ENCODE data around the gene KLHL6.
"Not testable (repeated sequence)": the region's sequence is repeated elsewhere in the genome, so short reads cannot be mapped to it uniquely, and the experiment has no call there.

The KLHL6 gene

DNA sequence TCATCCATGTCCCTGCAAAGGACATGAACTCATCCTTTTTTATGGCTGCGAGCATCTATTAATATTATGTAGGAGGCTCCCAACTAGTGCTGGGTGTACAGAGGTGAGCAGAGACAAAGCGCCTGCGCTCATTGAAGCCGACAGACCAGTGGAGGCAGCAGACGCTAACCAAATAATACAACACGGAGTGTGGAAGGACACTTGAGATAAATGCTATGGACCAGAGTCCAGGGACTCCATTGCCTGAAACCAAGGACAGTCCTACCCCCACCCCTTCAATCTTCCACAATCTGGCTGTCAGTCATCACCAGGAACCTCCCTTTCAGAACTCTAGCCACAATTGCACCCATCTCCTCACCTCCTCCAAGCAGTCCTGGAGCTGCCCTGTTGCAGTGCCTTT is 41.5 kb downstream of the KLHL6 start:
- H3K4me1 ChIP-seq (ENCODE audit: insufficient read depth, low read length): no peaks in the 10 kb centered on the region
- no peak overlapping the region for H3K9ac ChIP-seq (ENCODE audit: low read depth, low read length)
- no peaks in the 10 kb centered on the region for H3K36me3 ChIP-seq (ENCODE audit: insufficient read depth, low read length)
- H3K9me3 ChIP-seq (ENCODE audit: control insufficient read depth, insufficient read depth, low read length): no peaks in the 10 kb centered on the region

DNA sequence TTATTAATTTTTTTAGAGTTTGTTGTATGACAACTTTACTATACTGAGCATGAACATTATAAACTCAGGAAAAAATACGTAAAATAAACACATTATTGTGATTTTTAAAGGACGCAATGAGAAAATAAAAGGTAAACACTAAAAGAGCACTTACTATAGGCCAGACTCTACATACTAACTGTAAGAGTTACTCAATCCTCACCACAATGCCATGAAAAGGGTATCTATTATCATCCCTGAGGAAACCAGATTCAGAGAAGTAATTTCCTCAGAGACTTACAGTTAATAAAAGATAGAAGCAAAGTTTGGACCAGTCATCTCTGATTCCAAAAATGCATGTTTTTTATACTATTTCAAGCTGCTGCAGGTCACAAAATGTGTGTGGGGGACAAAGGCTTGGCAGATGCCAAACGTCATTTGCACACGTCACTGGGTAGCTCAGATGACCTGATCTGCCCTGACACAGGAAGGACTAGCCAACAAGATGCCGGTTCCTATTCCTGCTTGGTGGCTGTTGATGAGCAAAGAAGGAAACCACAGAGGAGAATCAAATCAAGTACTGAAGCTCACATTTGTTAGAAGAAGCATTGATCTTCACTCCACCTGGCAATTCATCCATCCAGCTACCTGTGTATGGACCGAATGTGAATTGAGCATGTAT is 42.3 kb downstream of the KLHL6 start:
- Histone ChIP-seq H3K9me3 (ENCODE audit: control insufficient read depth, insufficient read depth, low read length) (no peaks in the 10 kb centered on the region), H3K36me3 (ENCODE audit: insufficient read depth, low read length) (no peaks in the 10 kb centered on the region), H3K9ac (ENCODE audit: low read depth, low read length) (no peak overlapping the region), H3K4me1 (ENCODE audit: insufficient read depth, low read length) (no peaks in the 10 kb centered on the region)

- not testable (repeated sequence) for H3K9ac ChIP-seq (ENCODE audit: low read depth, low read length); H3K36me3 ChIP-seq (ENCODE audit: insufficient read depth, low read length)
Measured at GRCh38 chr3:183511286-183512131, 44.0 kb downstream of the KLHL6 start.

GRCh38 chr3:183508821-183509220 is 46.7 kb downstream of the KLHL6 start:
- Histone ChIP-seq H3K36me3 (ENCODE audit: insufficient read depth, low read length) (no peaks in the 10 kb centered on the region), H3K9ac (ENCODE audit: low read depth, low read length) (no peak overlapping the region), H3K4me1 (ENCODE audit: insufficient read depth, low read length) (no peaks in the 10 kb centered on the region), H3K9me3 (ENCODE audit: control insufficient read depth, insufficient read depth, low read length) (no peaks in the 10 kb centered on the region)

More at GRCh38 chr3:183511286-183512131, 44.0 kb downstream of the KLHL6 start:
- H3K9me3 ChIP-seq (ENCODE audit: control insufficient read depth, insufficient read depth, low read length); H3K4me1 ChIP-seq (ENCODE audit: insufficient read depth, low read length): not testable (repeated sequence)

DNA sequence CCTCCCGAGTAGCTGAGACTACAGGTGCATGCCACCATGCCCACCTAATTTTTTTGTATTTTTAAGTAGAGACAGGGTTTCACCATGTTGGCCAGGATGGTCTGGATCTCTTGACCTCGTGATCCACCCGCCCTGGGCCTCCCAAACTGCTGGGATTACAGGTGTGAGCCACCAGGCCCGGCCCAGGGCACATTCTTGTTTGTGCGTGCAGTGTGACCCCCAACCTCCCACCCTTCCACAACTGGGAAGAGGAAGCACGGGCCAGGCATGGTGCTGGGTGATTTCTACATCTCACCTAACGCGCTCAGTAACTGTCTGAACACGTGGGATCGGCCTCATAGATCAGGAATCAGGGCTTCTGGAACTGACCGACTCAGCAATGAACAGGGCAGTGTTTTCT is 48.0 kb downstream of the KLHL6 start:
- H3K36me3 ChIP-seq (ENCODE audit: insufficient read depth, low read length): no peaks in the 10 kb centered on the region
- H3K9me3 ChIP-seq (ENCODE audit: control insufficient read depth, insufficient read depth, low read length): no peaks in the 10 kb centered on the region
- H3K9ac ChIP-seq (ENCODE audit: low read depth, low read length): no peak overlapping the region
- no peaks in the 10 kb centered on the region for H3K4me1 ChIP-seq (ENCODE audit: insufficient read depth, low read length)

DNA sequence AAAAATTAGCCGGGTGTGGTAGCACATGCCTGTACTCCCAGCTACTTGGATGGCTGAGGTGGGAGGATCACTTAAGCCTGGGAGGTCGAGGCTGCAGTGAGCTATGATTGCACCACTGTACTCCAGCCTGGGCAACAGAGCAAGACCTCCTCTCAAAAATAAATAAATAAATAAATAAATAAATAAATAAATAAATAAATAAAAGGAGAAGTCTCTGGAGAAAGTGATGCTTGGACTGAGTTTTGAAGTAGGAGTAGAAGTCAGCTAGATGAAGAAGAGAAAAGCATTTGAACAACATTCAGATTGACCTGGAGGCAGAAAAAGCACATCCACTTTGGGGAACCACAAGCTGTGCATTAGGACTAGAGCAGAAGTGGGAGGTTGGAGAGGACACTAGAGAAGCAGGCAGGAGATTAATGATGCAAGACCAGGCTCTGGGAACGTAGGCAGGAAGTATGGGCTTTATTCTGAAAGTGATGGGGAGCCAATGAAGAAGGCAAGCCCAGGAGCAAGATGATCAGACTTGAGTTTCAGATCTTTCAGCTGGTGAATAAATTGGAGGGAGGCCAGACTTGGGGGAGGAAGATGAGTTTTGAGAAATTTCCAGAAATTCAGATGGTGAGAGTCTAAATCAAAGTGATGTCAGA is 48.7 kb downstream of the KLHL6 start:
- Histone ChIP-seq H3K9ac (ENCODE audit: low read depth, low read length) (no peak overlapping the region), H3K36me3 (ENCODE audit: insufficient read depth, low read length) (no peaks in the 10 kb centered on the region), H3K9me3 (ENCODE audit: control insufficient read depth, insufficient read depth, low read length) (no peaks in the 10 kb centered on the region), H3K4me1 (ENCODE audit: insufficient read depth, low read length) (no peaks in the 10 kb centered on the region)

GRCh38 chr3:183504597-183504996 is 50.9 kb downstream of the KLHL6 start:
- Histone ChIP-seq H3K4me1 (ENCODE audit: insufficient read depth, low read length) (no peaks in the 10 kb centered on the region), H3K36me3 (ENCODE audit: insufficient read depth, low read length) (no peaks in the 10 kb centered on the region), H3K9ac (ENCODE audit: low read depth, low read length) (no peak overlapping the region), H3K9me3 (ENCODE audit: control insufficient read depth, insufficient read depth, low read length) (no peaks in the 10 kb centered on the region)

DNA sequence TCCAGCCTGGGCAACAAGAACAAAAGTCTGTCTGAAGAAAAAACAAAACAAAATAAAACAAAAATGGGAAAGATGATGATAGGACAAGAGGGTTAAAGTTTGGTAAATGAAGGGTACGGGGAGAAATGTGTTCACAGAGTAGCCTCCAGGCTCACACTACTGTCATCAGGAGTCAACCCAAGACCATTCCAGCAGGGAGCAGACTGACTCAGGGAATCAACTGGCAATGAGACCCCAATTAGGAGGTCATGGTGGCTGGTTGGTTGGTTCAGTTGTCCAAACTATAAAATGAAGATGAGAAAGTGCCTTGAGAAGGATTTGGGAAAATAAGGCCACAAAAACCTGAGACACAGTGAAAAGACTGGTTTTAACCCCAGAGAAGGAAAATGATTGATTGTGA is 51.8 kb downstream of the KLHL6 start:
- H3K36me3 ChIP-seq (ENCODE audit: insufficient read depth, low read length): no peaks in the 10 kb centered on the region

GRCh38 chr3:183502237-183503181 is 53.0 kb downstream of the KLHL6 start:
- no peaks in the 10 kb centered on the region for H3K4me1 ChIP-seq (ENCODE audit: insufficient read depth, low read length)
- no peaks in the 10 kb centered on the region for H3K9me3 ChIP-seq (ENCODE audit: control insufficient read depth, insufficient read depth, low read length)
- H3K9ac ChIP-seq (ENCODE audit: low read depth, low read length): no peak overlapping the region
- no peaks in the 10 kb centered on the region for H3K36me3 ChIP-seq (ENCODE audit: insufficient read depth, low read length)

More for the DNA sequence above, 51.8 kb downstream of the KLHL6 start:
- Histone ChIP-seq H3K9ac (ENCODE audit: low read depth, low read length) (no peak overlapping the region), H3K9me3 (ENCODE audit: control insufficient read depth, insufficient read depth, low read length) (no peaks in the 10 kb centered on the region), H3K4me1 (ENCODE audit: insufficient read depth, low read length) (no peaks in the 10 kb centered on the region)

DNA sequence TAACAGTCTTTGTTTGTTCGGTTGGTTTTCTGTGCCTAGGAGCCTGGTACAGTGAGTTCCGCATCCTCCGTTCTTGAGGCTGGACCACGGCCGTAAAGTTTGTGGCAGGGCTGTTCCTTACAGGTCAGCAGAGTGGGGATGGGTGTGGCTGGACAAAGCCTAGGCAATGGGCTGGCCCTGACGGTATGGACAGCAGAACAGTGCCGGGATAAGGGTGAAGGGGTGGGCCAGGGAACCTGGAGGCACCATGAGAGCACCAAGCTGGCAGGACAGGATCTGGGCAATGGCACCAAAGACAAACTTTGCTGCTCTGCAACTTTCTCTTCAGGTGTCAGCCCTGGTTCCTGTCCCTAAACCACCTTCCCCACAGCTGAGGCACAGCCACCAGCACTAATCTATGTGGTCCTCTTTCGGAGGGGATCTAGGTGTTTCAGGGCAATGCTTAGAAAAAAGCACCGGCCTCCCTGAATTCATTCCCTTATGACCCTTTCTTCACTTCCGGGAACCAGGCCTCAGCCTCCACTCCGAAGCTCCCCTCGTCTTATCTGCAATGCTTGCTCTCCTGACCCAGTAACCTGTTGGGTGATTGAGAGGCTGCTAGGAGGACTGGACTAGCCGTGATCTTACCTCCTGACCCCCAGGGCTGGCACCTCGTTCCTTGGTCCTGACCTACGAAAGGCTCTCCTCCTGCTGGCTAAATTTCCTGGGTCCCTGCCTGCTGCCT is 54.4 kb downstream of the KLHL6 start:
- Histone ChIP-seq H3K9me3 (ENCODE audit: control insufficient read depth, insufficient read depth, low read length) (no peaks in the 10 kb centered on the region), H3K4me1 (ENCODE audit: insufficient read depth, low read length) (no peaks in the 10 kb centered on the region), H3K9ac (ENCODE audit: low read depth, low read length) (no peak overlapping the region), H3K36me3 (ENCODE audit: insufficient read depth, low read length) (no peaks in the 10 kb centered on the region)

DNA sequence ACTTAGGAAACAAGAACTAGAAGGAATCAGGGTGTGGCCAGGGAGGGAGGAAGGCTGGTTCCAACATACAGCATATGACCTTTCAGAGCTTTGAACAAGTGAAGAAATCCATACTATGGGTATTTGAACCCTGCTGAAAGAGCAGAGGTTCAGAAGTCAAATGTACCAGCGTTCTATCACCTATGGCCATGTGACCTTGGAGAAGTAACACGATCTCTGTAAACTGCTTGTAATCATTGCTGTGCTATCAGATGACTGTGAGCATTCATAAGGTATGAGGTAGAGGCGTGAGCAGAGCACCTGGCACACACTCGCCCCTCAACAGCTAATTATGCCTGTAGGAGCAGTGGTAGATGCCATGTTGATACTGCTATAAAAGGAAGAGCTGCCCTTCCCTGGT is 55.2 kb downstream of the KLHL6 start:
- no peaks in the 10 kb centered on the region for H3K9me3 ChIP-seq (ENCODE audit: control insufficient read depth, insufficient read depth, low read length)
- no peaks in the 10 kb centered on the region for H3K36me3 ChIP-seq (ENCODE audit: insufficient read depth, low read length)
- H3K4me1 ChIP-seq (ENCODE audit: insufficient read depth, low read length): no peaks in the 10 kb centered on the region
- H3K9ac ChIP-seq (ENCODE audit: low read depth, low read length): no peak overlapping the region

DNA sequence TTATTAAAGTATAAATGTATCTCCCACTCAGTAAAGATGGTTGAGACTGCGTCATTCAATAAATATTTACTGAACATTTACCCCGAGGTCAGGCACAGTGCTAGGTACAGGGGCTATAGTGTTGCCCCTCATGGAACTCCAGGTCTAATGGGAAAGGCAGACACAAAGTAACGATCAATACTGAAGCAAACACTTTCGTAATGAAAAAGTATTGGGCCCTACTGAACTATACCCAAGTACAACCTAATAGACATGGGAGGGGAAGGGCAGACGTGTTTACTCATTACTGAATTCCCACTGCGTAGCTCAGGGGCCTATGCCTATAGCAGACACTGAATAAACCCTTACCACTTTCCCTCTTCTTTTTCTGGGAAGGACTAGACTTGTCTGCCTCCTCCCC is 56.9 kb downstream of the KLHL6 start:
- H3K9ac ChIP-seq (ENCODE audit: low read depth, low read length): no peak overlapping the region
- no peaks in the 10 kb centered on the region for H3K9me3 ChIP-seq (ENCODE audit: control insufficient read depth, insufficient read depth, low read length)
- no peaks in the 10 kb centered on the region for H3K36me3 ChIP-seq (ENCODE audit: insufficient read depth, low read length)
- no peaks in the 10 kb centered on the region for H3K4me1 ChIP-seq (ENCODE audit: insufficient read depth, low read length)

- peaks cover 4% of the 10 kb centered on the region; the same call in 1 of the 2 replicates for H3K4me1 ChIP-seq (ENCODE audit: insufficient read depth, low read length)
- no peaks in the 10 kb centered on the region for H3K36me3 ChIP-seq (ENCODE audit: insufficient read depth, low read length)
- no peaks in the 10 kb centered on the region for H3K9me3 ChIP-seq (ENCODE audit: control insufficient read depth, insufficient read depth, low read length)
- no peak overlapping the region for H3K9ac ChIP-seq (ENCODE audit: low read depth, low read length)
Measured at GRCh38 chr3:183497313-183497712, 58.2 kb downstream of the KLHL6 start.

Data from ES-I3 (cell line).